Pancreas (tissue), 10 donors: ENCODE data around the gene RAD51B. TPM values are rescaled to one million over a fixed set of nuclear protein-coding genes. Genes with fewer than 3 reads are reported as not detected.
A peak's percentile ranks its signal among the peaks of the same experiment; 100 is the strongest.

Experiments used
- ATAC-seq, 4 donors: fragments of 200-7000 bp; cut with Tn5 transposase; one replicate each; pipeline versions ENCODE4 v1.8.0 to v1.9.1; 2020; ENCODE audit warnings: mild to moderate bottlenecking in 4 of 4, moderate library complexity in 4 of 4
- DNase-seq, 6 donors: peaks; one replicate each; pipeline ENCODE4 v3.0.0-alpha.2; 2020
- FAIRE-seq: peaks from 2 replicates; lab custom pipeline; 2012; peaks lifted over from hg19 to GRCh38; lab: Jason Lieb, UNC
- H3K27ac ChIP-seq, 4 donors: fragments of 200-600 bp; sonication (generic); 1 replicate in 3 of 4; 2 replicates in 1 of 4; pipeline versions ENCODE4 v1.5.0 to v1.8.0; 2020
- H3K27me3 ChIP-seq, 4 donors: fragments of 200-600 bp; one replicate each; pipeline ENCODE4 v1.8.0; 2021
- H3K36me3 ChIP-seq, 3 donors: fragments of 200-600 bp; sonication (generic) in 1 of 3; one replicate each; pipeline versions ENCODE4 v1.5.0 to v1.8.0; 2020 to 2021
- H3K4me1 ChIP-seq, 3 donors: fragments of 200-600 bp; one replicate each; pipeline ENCODE4 v1.8.0; 2021
- H3K4me3 ChIP-seq, 4 donors: fragments of 200-600 bp; sonication (generic) in 2 of 4; one replicate each; pipeline versions ENCODE4 v1.5.0 to v1.8.0; 2020 to 2021
- H3K9me3 ChIP-seq, 4 donors: fragments of 200-600 bp; one replicate each; pipeline ENCODE4 v1.8.0; 2021
- WGBS, 2 donors: extraction: QIAGEN DNeasy Blood & Tissue Kit; methylation state at CpG; one replicate each; pipeline ENCODE4 v1.1.7; 2013; 5-methylcytosine and 5-hydroxymethylcytosine counted together
- intact Hi-C, 3 donors: fragments of 100-400 bp; cut with DNase I; formaldehyde crosslinking; loops; one replicate each; pipeline versions ENCODE4 v1.11.1 to v1.14.2; 2022
- polyA plus RNA-seq, 2 donors: library from polyadenylated mRNA; stranded (reverse); fragments of 200-250 nt; gene quantifications; one replicate each; pipeline ENCODE4 v1.2.3, GENCODE V29; 2013
- total RNA-seq, 6 donors: library from RNA; stranded (reverse); fragmentation: NEBNext Ultra II Directional in 4 of 6; extraction: Animal tissue kit (Norgen Biotek cat#: 25700) in 4 of 6; gene quantifications; one replicate each; pipeline versions ENCODE4 v1.2.1 to v1.2.4, GENCODE V29; 2021 to 2023
- TF ChIP-seq, protein P1 (sequence below), 4 donors: fragments of 200-600 bp; sonication (generic) in 3 of 4; IDR thresholded peaks; one replicate each; pipeline versions ENCODE4 v1.5.0 to v1.8.0; 2021; ENCODE audit warnings: antibody characterized with exemption in 4 of 4
- donor health status: healthy with polysubstance abuse.
- donor health status: DM: no; HTN: no; CAD: no; lungs with moderate emphysema.
- donor health status: DM: no; HTN: no; CAD: no.
- donor health status: control.
- donor health status: control.
- donor health status: Bipolar disorder and iron deficiency.
- donor health status: DM: yes; HTN: yes; CAD: no.
- donor health status: DM: no; HTN: no; CAD: no.
- donor health status: DM: no; HTN: no; CAD: no.
- donor health status: DM: yes; HTN: yes; CAD: no.

RAD51B gene
- total and polyA plus RNA-seq, 8 donors = 1.1 to 17.3 (median 5.8) TPM

DNA sequence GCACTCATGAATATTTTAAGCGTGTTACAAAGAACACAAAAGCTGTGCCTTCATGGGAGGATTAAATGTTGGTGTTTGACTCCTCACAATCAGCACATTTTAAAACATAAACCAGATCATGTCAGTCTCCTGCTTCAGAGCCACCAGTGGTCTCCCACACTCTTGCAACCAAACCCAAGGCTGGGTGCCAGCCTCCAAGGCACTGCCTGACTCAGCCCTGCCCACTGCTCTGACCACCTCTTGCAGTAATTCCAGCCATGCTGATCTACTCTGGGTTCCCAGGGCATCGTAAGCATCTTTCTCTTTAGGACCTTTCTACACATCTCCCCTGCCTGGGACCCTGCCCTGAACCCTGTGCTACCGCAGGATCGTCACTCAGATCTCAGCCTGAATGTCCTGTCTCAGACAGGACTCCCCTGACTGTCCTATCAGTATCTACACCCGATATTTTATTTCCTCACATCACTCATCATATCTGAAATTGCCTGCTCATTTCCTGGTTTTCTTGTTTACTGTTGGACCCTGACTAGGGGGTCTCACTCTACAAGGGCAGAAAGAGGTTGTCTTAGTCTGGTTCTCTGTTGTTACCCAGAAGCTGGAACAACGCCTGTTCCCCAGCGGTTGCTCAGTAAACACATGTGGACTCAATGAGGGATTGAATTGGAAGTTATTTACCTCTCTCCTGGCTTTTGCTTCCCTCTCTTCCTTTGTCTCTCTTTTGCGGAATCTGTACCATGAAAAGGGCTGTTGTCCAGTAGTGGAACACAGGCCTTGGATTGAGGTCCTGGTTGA is 449.8 kb downstream of the RAD51B start:
- Histone ChIP-seq H3K36me3 (no peaks in the 10 kb centered on the region), H3K4me1 (peaks cover 0 to 19% (median 9%) of the 10 kb centered on the region in 3 donors), H3K27me3 (no peaks in the 10 kb centered on the region), H3K4me3 (no peak overlapping the region), H3K27ac (peak overlapping the region in 1 of 4 donors; percentile 5), H3K9me3 (no peaks in the 10 kb centered on the region)
- FAIRE-seq (no peak), ATAC-seq (no peak), DNase-seq (no peak)
- intact Hi-C loops = no loop called here
- TF ChIP-seq, protein P1, sequence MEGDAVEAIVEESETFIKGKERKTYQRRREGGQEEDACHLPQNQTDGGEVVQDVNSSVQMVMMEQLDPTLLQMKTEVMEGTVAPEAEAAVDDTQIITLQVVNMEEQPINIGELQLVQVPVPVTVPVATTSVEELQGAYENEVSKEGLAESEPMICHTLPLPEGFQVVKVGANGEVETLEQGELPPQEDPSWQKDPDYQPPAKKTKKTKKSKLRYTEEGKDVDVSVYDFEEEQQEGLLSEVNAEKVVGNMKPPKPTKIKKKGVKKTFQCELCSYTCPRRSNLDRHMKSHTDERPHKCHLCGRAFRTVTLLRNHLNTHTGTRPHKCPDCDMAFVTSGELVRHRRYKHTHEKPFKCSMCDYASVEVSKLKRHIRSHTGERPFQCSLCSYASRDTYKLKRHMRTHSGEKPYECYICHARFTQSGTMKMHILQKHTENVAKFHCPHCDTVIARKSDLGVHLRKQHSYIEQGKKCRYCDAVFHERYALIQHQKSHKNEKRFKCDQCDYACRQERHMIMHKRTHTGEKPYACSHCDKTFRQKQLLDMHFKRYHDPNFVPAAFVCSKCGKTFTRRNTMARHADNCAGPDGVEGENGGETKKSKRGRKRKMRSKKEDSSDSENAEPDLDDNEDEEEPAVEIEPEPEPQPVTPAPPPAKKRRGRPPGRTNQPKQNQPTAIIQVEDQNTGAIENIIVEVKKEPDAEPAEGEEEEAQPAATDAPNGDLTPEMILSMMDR (IDR thresholded peaks at IDR 0.05) = no peak
- WGBS, 2 donors = 82 to 83% methylated on average over 8 of the region's 8 CpGs

DNA sequence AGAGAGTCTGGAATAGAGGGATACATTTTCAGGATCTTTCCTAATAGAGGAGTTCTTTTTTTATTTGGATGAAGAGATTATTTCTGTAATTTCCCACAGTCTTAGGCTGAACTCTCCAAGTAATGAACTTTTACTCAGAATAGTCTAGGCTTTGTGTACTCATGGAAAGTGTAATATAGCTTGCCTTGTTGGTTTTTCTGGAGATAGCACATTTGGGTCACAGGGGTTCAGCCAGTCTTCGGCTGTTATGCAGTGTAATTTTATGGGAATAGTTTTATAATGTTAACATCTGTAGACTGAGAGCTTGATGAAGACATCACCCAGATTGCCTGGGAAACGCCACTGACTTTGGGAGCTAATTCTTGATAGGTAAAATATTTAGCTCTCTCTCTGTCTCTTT is 450.8 kb downstream of the RAD51B start:
- 64% methylated on average over 2 of the region's 2 CpGs for WGBS, 2 donors

GRCh38 chr14:68271913-68272391 is 452.4 kb downstream of the RAD51B start:
- TF ChIP-seq, protein P1 (IDR thresholded peaks at IDR 0.05) = no peak
- FAIRE-seq = no peak
- no peaks in the 10 kb centered on the region for H3K9me3 ChIP-seq
- intact Hi-C loops = no loop called here
- peak in 1 of 4 donors; percentile 28 for ATAC-seq
- H3K27ac ChIP-seq = no peak overlapping the region
- peaks cover 0 to 23% (median 15%) of the 10 kb centered on the region in 3 donors for H3K4me1 ChIP-seq
- H3K4me3 ChIP-seq = no peak overlapping the region
- DNase-seq = no peak
- H3K36me3 ChIP-seq = no peaks in the 10 kb centered on the region
- no peaks in the 10 kb centered on the region for H3K27me3 ChIP-seq
- 86 to 87% methylated on average over 5 of the region's 5 CpGs for WGBS, 2 donors

More for the DNA sequence above, 450.8 kb downstream of the RAD51B start:
- Histone ChIP-seq H3K27me3 (no peaks in the 10 kb centered on the region), H3K27ac (no peak overlapping the region), H3K4me3 (no peak overlapping the region), H3K9me3 (no peaks in the 10 kb centered on the region), H3K36me3 (no peaks in the 10 kb centered on the region), H3K4me1 (peaks cover 0 to 23% (median 15%) of the 10 kb centered on the region in 3 donors)
- FAIRE-seq = no peak
- no peak for DNase-seq
- ATAC-seq = peak in 2 of 4 donors; percentile 8 to 43
- TF ChIP-seq, protein P1 (IDR thresholded peaks at IDR 0.05) = no peak
- intact Hi-C loops = no loop called here

GRCh38 chr14:68273413-68273812 is 453.8 kb downstream of the RAD51B start:
- peak in 2 of 4 donors; percentile 31 to 38 for ATAC-seq
- no peaks in the 10 kb centered on the region for H3K27me3 ChIP-seq
- intact Hi-C loops = no loop called here
- TF ChIP-seq, protein P1 (IDR thresholded peaks at IDR 0.05) = no peak
- H3K9me3 ChIP-seq = no peaks in the 10 kb centered on the region
- H3K4me3 ChIP-seq = no peak overlapping the region
- WGBS, 2 donors = 87 to 88% methylated on average over 4 of the region's 4 CpGs
- H3K4me1 ChIP-seq = peaks cover 0 to 23% (median 15%) of the 10 kb centered on the region in 3 donors
- no peak overlapping the region for H3K27ac ChIP-seq
- H3K36me3 ChIP-seq = no peaks in the 10 kb centered on the region
- FAIRE-seq = no peak
- no peak for DNase-seq

- Histone ChIP-seq H3K4me1 (peaks cover 0 to 21% (median 15%) of the 10 kb centered on the region in 3 donors), H3K9me3 (no peaks in the 10 kb centered on the region), H3K27ac (no peak overlapping the region), H3K4me3 (no peak overlapping the region), H3K36me3 (no peaks in the 10 kb centered on the region), H3K27me3 (no peaks in the 10 kb centered on the region)
- WGBS, 2 donors = 49 to 56% methylated on average over 2 of the region's 2 CpGs
- DNase-seq (no peak), FAIRE-seq (no peak), ATAC-seq (no peak)
- intact Hi-C loops = no loop called here
- TF ChIP-seq, protein P1 (IDR thresholded peaks at IDR 0.05) = no peak
Observed at GRCh38 chr14:68274725-68275124, 455.1 kb downstream of the RAD51B start.
